NCI-H2081 treated with DMSO at 0.1 percent for 48 hours (cell line): Measurements from ENCODE around the gene PIK3IP1.

ENCODE experiments used
- DNase-seq: peaks from one replicate; lab custom pipeline; 2025; lab: John Stamatoyannopoulos, UW

Gene PIK3IP1

GRCh38 chr22:31308181-31308580 is 15.9 kb upstream of the PIK3IP1 start:
- no peak for DNase-seq

GRCh38 chr22:31305194-31305593 is 12.9 kb upstream of the PIK3IP1 start:
- DNase-seq: no peak

GRCh38 chr22:31302537-31302936 is 10.2 kb upstream of the PIK3IP1 start:
- DNase-seq: no peak

DNA sequence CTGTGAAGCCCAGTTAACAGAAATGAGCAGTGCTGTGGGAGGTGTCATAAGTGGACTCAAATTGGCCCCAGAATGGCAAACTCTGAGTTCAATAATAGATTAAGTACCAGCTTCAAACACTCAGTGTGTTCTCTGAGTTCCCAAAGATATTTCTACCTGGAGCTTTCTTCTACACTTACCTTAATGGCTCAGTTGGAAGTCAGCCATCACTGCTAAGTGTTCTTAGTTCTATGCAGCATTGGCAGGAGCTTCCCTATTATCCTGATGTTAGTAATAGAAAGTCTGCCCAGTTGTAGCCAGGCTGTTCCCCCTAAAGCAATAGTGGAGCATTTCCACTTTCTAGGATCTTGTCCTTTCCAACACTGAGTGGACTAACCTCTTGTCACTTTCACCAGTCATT is 9.7 kb upstream of the PIK3IP1 start:
- DNase-seq: no peak

DNA sequence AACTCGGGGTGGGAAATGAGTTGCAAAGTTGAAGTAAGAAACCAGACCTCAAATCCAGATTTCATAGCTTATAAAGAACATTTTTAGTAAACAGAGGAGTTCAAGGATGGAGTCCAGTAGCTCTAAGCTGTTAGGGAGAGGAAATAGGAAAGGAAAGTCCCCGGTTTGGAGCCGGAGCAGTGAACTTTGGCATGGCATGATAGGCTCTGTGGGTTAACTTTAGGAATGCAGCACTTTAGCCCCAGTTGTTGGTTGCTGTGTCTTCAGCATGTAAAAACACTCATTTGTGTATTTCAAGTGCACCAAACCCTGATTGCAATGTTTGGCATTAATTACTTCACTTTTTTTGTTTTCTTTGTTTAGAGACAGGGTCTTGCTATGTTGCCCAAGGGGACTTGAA is 8.6 kb upstream of the PIK3IP1 start:
- DNase-seq: no peak

DNA sequence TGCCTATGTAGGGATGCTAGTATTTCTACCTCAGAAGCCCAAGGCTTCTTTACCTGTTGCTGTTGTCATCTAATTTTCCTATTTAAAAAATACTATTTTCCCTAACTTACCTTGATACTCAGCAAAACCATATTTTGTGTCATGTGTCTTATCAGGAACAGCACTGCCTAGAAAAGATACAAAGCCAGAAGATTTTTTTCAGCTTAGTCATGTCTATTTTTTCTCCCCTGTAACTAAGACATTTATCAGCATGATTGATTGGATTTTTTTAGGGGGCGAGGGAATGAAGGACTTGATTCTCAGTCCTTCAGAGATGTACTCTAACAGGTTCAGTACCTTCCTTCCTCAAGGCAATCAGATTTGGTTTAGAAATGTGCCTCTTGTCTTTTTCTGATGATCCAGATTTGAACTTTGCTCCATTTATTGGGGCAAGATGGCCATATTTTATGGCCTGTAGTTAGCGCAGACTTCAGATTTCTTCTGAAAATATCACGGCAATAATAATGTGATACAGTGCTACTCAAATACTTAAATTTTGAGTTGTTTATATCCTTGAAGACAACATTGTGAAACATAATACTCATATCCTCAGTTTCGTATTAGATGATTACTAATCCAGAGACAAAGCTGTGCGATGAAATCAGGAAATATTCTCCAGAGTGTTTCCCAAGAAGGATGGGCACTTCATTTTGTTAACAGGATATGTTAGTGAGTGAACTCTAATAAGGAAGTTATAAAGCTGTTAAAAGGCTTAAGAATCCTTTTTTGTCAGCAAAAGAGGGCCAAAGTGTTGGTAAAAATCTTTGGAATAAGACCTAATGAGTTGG is 3.8 kb upstream of the PIK3IP1 start:
- DNase-seq: no peak

- no peak for DNase-seq
Observed at GRCh38 chr22:31295360-31295759, 3.1 kb upstream of the PIK3IP1 start.

- no peak for DNase-seq
Observed at GRCh38 chr22:31291481-31292235, 630 bp downstream of the PIK3IP1 start.

DNA sequence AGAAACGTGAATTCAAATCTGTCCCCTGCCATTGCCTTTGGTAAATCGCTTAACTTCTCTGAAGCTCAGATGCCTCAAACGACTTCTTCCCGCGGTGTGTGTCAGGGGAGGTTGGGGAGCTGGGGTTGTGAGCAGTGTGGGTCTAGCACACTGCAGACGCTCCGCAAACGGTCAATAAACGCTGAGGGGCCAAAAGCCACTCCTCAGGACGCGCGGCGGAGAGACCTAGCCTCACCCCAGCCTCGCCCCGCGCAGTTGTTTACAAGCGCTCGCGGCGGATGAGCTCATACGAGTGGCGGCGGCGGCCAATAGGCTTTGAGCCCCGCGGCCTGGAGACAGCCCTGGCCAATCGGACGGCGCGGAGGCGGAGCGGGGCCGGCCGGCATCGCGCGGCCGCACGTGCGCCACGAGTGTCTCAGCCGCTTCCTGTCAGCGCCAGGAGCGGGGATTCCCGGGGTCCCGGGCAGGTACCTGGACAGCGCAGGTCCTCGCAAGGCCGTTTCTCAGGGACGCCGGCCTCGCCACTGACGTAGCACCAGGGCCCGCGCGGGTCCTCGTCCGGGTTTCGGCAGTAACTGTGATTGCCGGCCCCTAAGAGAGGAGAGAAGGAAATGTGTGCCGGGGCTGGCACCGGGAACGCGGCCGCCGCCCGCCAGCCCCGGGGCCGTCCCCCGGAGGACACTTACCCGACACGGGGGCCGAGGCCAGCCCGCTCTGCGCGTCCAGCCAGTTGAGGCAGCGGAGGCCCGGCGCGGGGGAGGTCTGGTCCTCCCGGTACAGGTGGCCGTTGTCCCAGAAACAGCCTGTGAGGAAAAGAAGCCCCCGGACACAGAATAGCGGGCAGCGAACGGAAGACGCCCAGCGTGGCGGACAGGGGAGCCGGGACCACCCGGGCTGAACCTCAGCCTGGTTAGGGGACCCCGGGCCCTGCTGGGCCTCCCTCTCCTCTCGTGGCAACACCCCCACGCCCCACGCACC is 1.5 kb downstream of the PIK3IP1 start:
- DNase-seq: peak; percentile 44

- no peak for DNase-seq
Observed at GRCh38 chr22:31289344-31289743, 2.9 kb downstream of the PIK3IP1 start.

- DNase-seq: no peak
Observed at GRCh38 chr22:31288496-31289240, 3.6 kb downstream of the PIK3IP1 start.

GRCh38 chr22:31287818-31288495 is 4.3 kb downstream of the PIK3IP1 start:
- no peak for DNase-seq

- no peak for DNase-seq
Observed at GRCh38 chr22:31286360-31287255, 5.7 kb downstream of the PIK3IP1 start.

DNA sequence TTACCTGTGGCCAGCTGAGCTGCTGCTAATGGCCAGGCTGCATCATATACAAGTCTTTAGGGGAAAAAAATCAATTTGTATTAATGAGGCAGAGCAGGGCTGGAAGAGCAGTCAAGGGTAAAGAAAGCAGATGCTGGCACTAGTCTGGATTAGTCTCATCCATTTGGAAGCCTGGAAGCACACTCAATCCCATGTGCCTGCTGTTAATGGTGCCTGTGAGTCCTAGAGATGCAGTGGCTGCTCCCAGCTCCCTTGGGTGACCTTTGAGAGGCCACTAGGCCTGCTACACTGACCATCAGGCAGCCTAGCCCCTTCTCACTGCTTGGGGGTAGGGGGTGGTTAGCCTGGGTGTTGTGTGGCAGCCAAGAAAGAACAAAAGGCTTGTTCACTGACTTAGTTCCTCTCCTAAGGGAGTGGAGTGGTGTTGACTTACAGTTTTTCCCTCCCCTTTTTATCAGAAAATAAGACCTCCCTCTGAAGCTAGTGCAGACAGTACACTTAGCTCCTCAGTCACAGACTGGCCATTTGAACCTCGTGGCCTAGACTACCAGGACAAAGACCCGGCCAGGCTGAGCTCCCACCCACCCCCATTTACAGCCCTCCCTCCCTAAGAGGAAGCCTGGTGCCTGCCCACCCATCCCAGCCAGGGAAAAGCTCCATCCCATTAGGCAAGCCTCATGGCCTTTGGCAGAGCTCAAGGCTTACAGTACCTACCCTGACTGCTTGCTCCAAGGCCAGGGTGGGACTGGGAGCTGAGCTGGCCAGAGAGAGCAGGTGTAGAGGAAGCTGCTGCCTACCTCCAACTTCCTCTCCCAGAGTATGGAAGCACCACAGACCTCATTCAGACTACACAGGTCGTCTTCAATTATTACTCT is 7.8 kb downstream of the PIK3IP1 start:
- DNase-seq: no peak

- no peak for DNase-seq
Observed at GRCh38 chr22:31282748-31283468, 9.4 kb downstream of the PIK3IP1 start.

- no peak for DNase-seq
Observed at GRCh38 chr22:31281733-31282132, 10.6 kb downstream of the PIK3IP1 start.

GRCh38 chr22:31279821-31280505 is 12.3 kb downstream of the PIK3IP1 start:
- no peak for DNase-seq

GRCh38 chr22:31279327-31279669 is 13.0 kb downstream of the PIK3IP1 start:
- no peak for DNase-seq
